NB4 (cell line): Measurements from ENCODE around the gene COG6.
A peak's percentile ranks its signal among the peaks of the same experiment; 100 is the strongest.

Experiments
- DNase-seq: peaks from one replicate; pipeline ENCODE4 v3.0.0; 2010; ENCODE audit warnings: low read depth
- H3K4me3 ChIP-seq: one replicate; pipeline ENCODE4 v1.5.1; 2011; ENCODE audit warnings: mild to moderate bottlenecking, low read depth, low read length, moderate library complexity
- MYC ChIP-seq: IDR thresholded peaks from 2 replicates; pipeline ENCODE4 v1.6.1; 2011; ENCODE audit warnings: low read depth, low read length
- POLR2A ChIP-seq: IDR thresholded peaks from 2 replicates; pipeline ENCODE4 v1.6.1; 2011; ENCODE audit warnings: mild to moderate bottlenecking; ENCODE audit not compliant: insufficient read length; ENCODE audit errors: extremely low read depth
- TF ChIP-seq, protein P1 (sequence below): IDR thresholded peaks from 2 replicates; pipeline ENCODE4 v1.6.1; 2011; ENCODE audit warnings: low read depth, low read length
- TF ChIP-seq, protein P2 (sequence below): IDR thresholded peaks from one replicate; pipeline ENCODE4 v1.5.1; 2012; ENCODE audit warnings: low read depth, low read length

COG6 gene

DNA sequence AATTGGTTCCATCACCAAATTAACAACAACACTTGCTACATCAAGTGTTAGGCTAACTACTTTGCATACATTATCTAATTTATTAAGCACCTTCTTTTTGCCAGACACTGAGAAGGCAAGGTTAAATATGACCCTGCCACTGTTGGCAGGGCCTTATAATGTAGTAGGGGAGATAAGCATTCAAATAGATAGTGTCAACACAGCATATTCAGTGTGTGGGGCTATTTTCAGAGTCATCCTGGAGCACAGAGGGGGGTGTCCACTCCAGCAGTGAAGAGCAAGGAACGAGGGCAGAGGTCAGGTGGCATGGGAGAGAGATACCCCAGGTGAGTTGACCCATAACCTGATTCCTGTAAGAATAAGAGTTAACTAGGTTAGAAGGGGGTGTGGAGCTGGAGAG is 121.6 kb downstream of the COG6 start:
- no peak overlapping the region for H3K4me3 ChIP-seq
- DNase-seq, result no peak

DNA sequence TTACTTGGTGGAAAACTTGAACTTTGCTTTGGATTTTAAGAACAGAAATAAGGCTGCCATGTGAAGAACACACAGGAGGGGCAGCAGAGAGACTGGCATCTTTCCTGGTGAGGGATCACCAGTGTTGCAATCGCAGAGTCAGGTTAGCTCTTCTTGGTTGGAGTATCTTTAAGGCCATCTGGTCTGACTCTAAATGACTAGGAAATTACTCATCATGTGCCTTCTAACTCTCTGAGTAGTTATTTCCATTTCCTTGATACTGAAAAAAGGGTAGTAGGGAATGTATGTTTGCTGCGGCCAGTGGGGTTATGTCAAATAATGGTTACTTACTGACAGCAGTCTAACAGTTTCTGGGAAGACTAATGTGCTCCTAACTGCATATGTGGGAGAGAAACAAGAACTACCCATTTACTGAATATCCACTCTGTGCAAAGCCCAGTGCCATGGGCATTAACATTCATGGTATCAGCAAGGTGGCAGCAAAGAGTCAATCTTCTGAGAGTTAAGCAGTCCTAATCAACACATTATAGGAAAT is 122.1 kb downstream of the COG6 start:
- TF ChIP-seq, protein P1, sequence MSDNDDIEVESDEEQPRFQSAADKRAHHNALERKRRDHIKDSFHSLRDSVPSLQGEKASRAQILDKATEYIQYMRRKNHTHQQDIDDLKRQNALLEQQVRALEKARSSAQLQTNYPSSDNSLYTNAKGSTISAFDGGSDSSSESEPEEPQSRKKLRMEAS, result 0 out of 2 replicates have a peak, but pooled peaks have one; percentile 21
- TF ChIP-seq MYC, result no peak; the same call in 1 of the 2 replicates
- TF ChIP-seq, protein P2, sequence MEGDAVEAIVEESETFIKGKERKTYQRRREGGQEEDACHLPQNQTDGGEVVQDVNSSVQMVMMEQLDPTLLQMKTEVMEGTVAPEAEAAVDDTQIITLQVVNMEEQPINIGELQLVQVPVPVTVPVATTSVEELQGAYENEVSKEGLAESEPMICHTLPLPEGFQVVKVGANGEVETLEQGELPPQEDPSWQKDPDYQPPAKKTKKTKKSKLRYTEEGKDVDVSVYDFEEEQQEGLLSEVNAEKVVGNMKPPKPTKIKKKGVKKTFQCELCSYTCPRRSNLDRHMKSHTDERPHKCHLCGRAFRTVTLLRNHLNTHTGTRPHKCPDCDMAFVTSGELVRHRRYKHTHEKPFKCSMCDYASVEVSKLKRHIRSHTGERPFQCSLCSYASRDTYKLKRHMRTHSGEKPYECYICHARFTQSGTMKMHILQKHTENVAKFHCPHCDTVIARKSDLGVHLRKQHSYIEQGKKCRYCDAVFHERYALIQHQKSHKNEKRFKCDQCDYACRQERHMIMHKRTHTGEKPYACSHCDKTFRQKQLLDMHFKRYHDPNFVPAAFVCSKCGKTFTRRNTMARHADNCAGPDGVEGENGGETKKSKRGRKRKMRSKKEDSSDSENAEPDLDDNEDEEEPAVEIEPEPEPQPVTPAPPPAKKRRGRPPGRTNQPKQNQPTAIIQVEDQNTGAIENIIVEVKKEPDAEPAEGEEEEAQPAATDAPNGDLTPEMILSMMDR, result peak; percentile 17
- no peak for TF ChIP-seq POLR2A
- H3K4me3 ChIP-seq, result no peak overlapping the region
- peak; percentile 62 for DNase-seq

More for the DNA sequence above, 121.6 kb downstream of the COG6 start:
- TF ChIP-seq, protein P1, result no peak
- TF ChIP-seq, protein P2, result no peak
- no peak for TF ChIP-seq MYC
- TF ChIP-seq POLR2A, result no peak

DNA sequence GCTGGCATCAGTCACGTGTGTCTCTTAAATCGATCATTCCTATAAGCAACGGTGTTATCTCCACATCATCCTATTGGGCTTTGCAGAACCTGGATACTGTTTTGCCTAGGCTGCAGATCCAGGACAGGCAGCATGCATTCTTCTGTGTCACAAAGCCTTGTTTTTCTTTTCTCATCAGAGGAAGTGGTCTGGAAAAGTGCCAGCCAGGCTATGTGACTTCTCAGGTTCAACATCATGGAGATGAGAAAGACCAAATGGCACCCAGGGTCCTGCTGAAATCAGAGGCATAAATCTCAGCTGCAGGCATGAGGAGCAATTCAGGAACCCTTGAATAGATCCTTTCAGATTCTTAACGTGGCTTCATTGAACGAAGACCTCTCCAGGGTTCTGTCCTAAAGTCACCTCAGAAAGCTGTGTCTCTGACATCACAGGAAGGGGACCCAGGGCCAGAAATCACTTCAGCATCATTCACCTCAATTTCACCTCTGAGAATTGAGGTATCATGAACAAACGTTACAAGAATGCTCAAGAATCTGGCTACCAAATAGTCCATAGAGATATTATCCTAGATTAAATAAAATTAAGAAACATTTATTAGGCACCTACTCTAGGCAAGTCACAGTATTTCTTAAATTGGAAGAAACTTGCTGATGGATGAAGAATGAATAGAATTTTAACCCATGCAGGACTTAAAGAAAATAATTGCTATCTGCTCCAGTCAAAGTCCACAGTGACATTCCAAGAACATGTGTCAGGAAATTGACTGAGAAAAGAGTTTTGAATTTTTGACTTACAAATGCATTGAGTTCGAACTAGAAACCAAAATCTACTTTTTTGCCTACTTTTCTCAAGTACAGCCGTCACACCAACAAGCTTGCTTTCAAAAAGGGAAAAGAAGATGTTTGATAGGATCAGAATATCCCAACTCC is 124.1 kb downstream of the COG6 start:
- no peak for DNase-seq
- no peak overlapping the region for H3K4me3 ChIP-seq
- TF ChIP-seq POLR2A, result no peak
- TF ChIP-seq, protein P1, result no peak
- TF ChIP-seq MYC, result no peak
- TF ChIP-seq, protein P2, result no peak

DNA sequence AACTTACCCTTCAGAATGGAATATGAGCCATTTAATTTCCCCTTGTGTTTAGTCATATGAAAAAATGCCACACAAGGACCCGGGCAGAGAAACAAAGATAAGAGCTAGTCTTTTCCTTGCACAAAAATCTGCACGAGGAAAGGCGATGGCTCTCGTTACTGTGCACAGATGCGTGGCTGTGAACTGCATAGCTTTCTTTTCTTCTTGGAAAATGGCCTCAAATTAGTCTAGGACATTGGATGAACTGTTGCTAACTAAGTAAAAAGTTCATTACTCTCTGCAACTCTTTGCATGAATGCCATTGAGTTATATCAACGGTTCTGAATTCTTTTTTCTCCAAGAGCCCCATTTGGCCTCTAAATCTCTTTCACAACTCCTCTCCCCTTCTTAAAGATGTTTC is 125.2 kb downstream of the COG6 start:
- DNase-seq, result no peak
- no peak overlapping the region for H3K4me3 ChIP-seq
- TF ChIP-seq, protein P2, result no peak
- TF ChIP-seq, protein P1, result no peak
- TF ChIP-seq POLR2A (no peak), MYC (no peak)

DNA sequence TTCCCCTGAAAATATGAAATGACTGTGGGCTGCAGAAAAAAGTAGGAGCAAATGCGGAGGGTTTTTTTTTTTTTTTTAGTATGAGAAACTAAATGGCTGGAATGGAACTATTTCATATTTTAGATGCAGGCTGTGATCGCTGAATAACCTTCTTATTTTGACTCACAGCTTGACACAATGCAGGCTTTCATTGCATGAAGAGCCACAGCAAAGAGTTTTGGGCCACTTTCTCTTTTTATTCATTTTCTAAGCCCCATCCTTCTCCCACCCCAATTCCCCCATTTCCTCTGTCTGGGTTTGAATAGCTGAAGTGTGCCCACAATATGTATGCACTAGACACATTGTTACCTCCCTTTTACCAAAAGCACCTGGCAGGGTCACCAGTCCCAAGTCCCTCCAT is 125.9 kb downstream of the COG6 start:
- no peak for DNase-seq
- TF ChIP-seq, protein P2, result no peak
- no peak for TF ChIP-seq POLR2A
- no peak overlapping the region for H3K4me3 ChIP-seq
